PC-9 (cell line): ENCODE results near the gene CAMKV.

Experiments
- EZH2 ChIP-seq: fragments of 200-600 bp; sonication (generic); IDR thresholded peaks from 2 replicates; pipeline ENCODE4 v1.8.0; 2017; ENCODE audit warnings: antibody characterized with exemption, low read depth
- TF ChIP-seq, protein P1 (sequence below): fragments of 200-600 bp; sonication (generic); conservative IDR thresholded peaks from 2 replicates; pipeline ENCODE4 v1.6.1; 2017; ENCODE audit warnings: mixed run types, antibody characterized with exemption, mild to moderate bottlenecking, moderate library complexity

- TF ChIP-seq, protein P1, sequence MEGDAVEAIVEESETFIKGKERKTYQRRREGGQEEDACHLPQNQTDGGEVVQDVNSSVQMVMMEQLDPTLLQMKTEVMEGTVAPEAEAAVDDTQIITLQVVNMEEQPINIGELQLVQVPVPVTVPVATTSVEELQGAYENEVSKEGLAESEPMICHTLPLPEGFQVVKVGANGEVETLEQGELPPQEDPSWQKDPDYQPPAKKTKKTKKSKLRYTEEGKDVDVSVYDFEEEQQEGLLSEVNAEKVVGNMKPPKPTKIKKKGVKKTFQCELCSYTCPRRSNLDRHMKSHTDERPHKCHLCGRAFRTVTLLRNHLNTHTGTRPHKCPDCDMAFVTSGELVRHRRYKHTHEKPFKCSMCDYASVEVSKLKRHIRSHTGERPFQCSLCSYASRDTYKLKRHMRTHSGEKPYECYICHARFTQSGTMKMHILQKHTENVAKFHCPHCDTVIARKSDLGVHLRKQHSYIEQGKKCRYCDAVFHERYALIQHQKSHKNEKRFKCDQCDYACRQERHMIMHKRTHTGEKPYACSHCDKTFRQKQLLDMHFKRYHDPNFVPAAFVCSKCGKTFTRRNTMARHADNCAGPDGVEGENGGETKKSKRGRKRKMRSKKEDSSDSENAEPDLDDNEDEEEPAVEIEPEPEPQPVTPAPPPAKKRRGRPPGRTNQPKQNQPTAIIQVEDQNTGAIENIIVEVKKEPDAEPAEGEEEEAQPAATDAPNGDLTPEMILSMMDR: peak; percentile 80
- TF ChIP-seq EZH2: no peak
Measured at GRCh38 chr3:49839193-49839809, 30.4 kb downstream of the CAMKV start.
